Endothelial cell of umbilical vein (primary cell): ENCODE results near the gene LMAN2L.

Experiments used
- CTCF ChIP-seq, 2 donors: IDR thresholded peaks; 1 replicate in 1 of 2; 2 replicates in 1 of 2; pipeline ENCODE4 v1.5.1; 2011; ENCODE audit warnings: low read length in 2 of 2, mild to moderate bottlenecking in 2 of 2, moderate library complexity in 2 of 2, control low read depth in 1 of 2, inconsistent platforms in 1 of 2, low read depth in 1 of 2; ENCODE audit not compliant: insufficient read depth in 1 of 2; ENCODE audit errors: extremely low read depth in 1 of 2
- EZH2 ChIP-seq: IDR thresholded peaks from 2 replicates; pipeline ENCODE4 v1.6.1; 2012; ENCODE audit warnings: borderline replicate concordance, low read depth, mild to moderate bottlenecking, moderate library complexity, low read length, inconsistent platforms; ENCODE audit not compliant: severe bottlenecking
- FOS ChIP-seq: IDR thresholded peaks from 2 replicates; pipeline ENCODE4 v1.6.1; 2011; ENCODE audit warnings: mild to moderate bottlenecking, low read length, moderate library complexity, borderline replicate concordance; ENCODE audit not compliant: insufficient read depth
- JUN ChIP-seq: IDR thresholded peaks from 2 replicates; pipeline ENCODE4 v1.6.1; 2011; ENCODE audit warnings: borderline replicate concordance, low read depth; ENCODE audit not compliant: insufficient read length, insufficient read depth
- MAX ChIP-seq: IDR thresholded peaks from 2 replicates; pipeline ENCODE4 v1.6.1; 2011; ENCODE audit not compliant: insufficient read depth, insufficient read length
- POLR2A ChIP-seq: IDR thresholded peaks from 2 replicates; pipeline ENCODE4 v1.6.1; 2012; ENCODE audit warnings: low read depth, mild to moderate bottlenecking, control low read depth, low read length
- POLR2AphosphoS5 ChIP-seq: IDR thresholded peaks from 2 replicates; pipeline ENCODE4 v1.6.1; 2012; ENCODE audit warnings: low read depth, mild to moderate bottlenecking, control low read depth, low read length, moderate library complexity; ENCODE audit not compliant: insufficient read depth

- TF ChIP-seq JUN (no peak), CTCF (IDR thresholded peaks at IDR 0.05; ENCODE audit: extremely low read depth in 1 of 2, insufficient read depth in 1 of 2, low read depth in 1 of 2, low read length in 2 of 2) (no peak), POLR2A (no peak), EZH2 (no peak), POLR2AphosphoS5 (no peak), FOS (no peak), MAX (no peak)
Observed at GRCh38 chr2:96683972-96684820, 55.7 kb downstream of the LMAN2L start.
